Germinal center (tissue), 1 donor: Measurements from ENCODE around the gene EI24.

ENCODE experiments used
- DNase-seq: peaks from one replicate; pipeline ENCODE4 v3.0.0; 2012; ENCODE audit warnings: mixed read lengths, low spot score

EI24 gene

DNA sequence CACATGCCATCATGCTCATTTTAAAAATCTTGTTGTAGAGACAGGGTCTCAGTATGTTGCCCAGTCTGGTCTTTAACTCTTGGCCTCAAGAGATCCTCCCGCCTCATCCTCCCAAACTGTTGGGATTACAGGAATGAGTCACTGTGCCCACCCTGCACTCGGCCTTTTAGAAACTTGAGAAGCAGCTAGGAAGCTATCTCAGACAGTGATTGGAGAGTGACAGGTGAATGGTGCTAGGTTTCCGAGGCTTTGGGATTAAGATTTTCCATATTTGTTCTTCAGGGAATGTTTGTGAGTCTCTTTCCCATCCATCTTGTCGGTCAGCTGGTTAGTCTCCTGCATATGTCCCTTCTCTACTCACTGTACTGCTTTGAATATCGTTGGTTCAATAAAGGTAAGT is 10.5 kb downstream of the EI24 start:
- no peak for DNase-seq

DNA sequence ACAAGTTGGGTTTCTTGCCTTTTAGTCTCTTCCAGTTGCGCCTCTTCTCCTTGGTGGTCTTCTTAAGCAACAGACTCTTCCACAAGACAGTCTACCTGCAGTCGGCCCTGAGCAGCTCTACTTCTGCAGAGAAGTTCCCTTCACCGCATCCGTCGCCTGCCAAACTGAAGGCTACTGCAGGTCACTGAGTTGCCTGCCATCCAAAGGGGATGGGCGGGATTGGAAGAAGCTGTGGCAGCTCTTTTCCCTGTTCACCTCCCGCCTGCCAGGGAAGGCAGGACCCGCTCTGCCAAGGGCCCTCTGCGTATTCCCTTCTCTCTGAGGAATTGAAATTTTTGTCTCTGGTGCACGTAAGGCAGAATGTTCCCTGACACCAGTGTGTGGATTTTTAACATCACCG is 14.2 kb downstream of the EI24 start:
- DNase-seq = no peak

DNA sequence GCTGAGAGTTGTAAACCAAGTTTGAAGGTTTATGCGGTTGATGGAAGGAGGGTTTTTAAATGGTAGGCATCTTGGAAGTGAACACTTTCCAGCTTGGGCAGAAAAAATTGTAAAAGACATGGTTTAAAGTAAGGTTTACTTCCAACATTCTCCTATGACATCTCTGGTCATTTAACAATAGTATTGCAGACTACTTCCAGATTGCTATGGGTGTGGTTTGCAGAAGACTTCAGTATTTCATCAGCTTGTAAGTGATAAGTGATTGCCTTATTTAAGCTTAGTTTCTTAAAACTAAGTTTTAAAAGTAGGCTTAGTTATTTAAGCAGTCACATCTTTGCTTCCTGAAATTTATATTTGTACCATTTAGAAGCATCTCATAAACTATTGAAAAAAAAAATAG is 16.2 kb downstream of the EI24 start:
- DNase-seq = no peak

DNA sequence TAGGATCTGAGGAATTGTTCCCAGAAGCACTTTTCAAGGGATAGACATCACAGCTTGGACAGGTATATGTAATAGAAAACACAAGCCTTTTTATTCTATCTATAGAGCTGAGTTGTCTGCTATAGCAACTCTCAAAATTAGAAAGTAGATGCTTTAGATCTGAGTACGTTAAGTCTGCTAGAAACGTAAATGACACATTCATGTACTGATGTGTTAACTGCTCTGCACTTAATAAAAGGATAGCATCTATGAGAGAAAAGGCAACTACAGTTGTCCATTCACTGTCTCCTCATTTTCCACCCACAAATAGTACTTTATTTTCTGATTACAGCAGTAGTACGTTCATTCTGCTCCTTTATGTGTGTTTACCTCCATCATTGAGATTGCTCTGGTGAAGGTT is 17.3 kb downstream of the EI24 start:
- DNase-seq = no peak

DNA sequence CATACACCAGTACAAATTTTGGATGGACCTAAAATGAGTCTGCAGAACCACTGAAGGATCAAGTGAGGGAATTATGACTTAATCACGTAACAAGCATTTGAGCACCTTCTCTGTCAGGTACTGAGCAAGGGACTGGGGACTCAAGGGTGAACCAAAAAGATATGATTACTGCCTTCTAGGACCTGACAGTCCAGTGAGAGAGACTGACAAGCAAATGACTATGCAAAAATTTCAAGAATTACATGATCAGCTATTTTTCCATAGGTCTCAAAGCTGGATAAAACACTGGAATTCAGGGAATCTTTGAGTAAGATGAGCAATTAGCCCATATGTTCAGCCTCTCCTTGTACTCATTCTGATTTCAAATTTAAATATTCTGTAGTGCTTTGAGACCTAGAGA is 18.2 kb downstream of the EI24 start:
- DNase-seq = no peak

DNA sequence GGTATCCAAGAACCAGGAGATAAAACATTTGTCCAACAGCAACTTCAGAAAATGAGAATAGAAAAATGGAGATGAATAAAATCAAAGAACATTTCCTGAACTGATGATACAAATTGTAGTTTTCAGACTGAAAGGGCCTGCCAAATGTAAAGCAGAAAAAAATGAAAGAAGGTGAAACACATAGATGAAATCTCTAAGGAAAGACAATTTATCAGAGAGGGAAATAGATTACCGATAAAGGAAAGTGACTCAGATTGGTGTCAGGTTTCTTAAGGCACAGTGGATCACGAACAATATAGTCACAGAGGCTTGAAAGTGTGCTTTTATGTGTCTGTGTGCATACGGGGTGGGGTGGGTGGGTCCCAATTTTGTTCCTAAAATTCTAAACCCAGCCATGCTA is 19.2 kb downstream of the EI24 start:
- no peak for DNase-seq

DNA sequence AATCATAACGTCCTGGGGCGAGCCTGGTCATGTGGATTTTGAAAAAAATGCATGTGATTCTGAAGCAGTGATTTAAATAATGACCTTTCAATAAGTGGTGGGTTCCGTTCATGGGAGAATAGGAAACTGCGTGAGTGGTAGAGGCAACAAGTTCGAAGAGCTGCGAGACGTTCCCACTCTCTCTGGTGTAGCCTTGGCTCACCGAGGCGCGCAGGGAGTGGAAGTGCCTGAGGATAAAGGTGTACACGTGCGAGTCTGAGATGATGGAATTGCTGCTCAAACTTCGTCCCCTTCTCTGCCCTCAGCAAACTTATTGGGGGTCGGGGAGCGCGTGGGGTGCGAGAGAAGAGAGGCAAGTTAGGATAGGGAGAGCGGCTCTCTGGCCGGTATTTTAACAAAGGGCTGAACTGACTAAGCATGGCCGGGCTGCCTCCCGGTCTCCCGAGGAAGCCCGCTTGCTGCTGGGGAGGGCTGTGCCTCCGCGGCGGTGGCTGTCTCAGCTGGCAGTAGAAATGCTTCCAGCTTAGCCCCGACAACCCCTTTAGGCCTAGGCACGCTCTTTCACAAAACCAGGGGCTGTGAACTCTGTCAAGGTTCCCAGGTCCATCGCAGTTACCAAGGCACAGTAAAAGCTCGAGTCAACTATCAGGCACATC is 22.5 kb downstream of the EI24 start:
- peak; percentile 34 for DNase-seq

DNA sequence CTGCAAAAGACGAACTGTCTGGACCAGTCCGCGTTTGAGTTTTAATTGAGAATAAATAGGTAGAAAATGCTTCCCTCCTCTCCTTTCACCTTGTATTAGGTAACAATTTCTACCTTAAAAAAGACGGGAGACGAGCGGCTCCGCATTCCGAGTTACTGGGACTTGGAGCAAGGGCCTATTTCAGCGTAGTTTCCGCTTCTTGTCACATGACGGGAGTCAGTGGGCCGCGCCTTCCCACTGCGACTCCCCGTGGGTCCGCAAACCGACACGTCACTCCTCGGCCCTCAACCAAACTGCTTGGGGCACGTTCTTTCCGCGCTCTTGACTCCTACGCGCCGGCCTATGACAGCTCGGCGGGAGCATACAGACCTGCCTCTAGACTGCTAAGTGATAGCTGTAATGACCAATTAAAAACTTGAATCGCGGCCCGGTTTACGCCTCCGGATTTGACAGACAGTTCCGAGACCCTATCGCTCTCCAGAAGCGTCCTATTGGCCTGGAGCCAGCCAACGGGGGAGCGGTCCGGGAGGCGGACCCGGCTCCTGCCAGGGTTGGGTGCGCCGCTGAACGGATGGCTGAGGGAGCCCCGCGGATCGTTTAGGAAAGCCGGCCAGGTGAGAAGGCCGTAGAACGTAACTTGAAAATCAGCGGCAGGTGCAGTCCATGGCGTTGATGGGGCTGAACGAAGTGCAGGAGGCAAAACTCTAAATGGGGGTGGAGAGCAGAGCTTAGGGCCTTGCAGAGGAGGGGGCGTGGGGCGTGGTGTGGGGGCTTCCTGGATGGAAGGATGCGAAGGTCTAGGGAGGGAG is 23.2 kb downstream of the EI24 start, which contains the start of gene STT3A:
Gene STT3A (plus strand): TSS at position 548 of the 809 bp plus-strand sequence. CDS start 3,064 bp downstream, outside the sequence.
- peak; percentile 98 for DNase-seq

DNA sequence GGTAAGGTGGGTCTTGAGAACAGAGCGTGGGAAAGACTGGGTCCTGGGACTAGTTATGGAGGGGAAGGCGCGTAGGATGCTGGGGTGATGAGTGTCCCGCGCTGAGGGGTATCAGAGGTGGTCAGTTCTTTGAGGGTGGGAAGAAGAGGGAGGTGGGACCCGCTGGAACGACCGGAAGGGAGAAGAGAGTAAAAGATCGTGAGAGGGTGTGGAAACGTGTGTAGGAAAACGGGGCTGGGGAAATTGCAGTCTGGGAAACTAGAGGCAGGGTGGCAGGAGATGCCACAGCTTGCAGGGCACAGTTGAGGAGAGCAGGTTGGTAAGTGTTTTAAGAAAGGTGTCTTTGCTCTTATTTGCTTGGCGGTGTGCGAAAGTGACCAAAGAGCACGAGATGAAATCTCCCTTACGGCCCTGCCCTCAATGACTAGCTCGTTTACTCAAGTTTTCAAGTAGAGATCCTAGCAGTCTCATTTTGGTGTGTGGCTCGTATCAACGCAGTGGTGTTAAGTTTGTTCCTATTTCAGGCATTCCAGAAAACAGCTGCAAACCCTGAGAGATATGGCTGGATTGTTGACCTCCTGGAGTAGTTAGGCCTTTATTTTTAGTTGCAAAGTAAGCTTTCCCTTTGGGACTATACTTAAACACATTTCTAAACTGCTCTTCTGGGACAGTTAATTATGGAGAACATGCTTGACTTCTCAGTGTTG is 24.0 kb downstream of the EI24 start:
- peak; percentile 8 for DNase-seq

DNA sequence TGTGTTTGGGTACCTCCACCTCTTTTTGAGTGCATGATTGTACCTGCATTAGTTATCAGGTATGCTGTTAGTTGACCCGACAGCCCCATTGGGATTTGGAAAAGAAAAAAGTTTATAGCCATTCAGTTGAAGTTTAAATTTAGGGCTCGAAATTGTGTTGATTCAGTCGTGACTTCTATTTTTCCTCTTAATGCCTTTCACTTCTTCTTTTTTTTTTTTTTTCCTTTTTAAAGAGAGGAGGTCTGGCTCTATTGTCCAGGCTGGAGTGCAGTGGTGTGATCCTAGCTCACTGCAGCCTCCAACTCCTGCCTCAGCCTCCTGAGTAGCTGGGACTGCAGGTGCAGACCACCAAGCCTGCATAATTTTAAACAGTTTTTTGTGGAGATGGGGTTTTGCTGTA is 25.7 kb downstream of the EI24 start:
- DNase-seq = no peak

DNA sequence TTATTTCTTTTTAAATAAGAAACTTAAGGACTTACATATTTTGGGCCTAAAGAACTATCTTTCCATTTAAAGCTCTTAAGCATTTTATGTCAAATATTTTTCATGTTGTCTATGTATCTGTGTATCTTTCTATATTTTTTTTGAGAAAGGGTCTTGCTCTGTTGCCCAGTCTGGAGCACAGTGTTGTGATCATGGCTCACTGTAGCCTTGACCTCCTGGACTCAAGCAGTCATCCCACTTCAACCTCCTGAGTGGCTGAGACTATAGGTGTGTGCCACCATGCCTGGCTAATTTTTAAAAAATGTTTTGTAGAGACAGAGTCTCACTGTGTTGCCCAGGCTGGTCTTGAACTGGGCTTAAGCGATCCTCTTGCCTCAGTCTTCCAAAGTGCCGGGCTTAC is 31.4 kb downstream of the EI24 start:
- no peak for DNase-seq

DNA sequence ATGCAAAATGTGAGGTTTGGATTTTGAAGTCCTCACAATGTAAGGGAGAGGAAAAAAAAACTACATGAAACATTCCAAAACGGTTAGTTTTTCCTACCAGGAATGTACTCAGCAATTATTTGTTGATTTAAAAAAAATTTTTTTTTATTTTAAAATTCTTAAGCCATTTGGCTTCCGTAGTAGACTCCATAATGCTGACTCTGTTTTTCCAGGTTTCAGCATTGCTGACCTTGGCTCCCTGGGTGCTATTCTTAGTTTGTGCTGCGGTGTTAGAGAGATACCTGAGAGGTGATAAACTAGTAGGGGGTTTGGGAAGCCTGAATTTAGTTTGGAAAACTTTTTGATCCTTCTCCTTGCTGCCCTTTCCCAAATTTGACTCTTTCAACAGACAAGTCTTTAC is 33.9 kb downstream of the EI24 start:
- no peak for DNase-seq

DNA sequence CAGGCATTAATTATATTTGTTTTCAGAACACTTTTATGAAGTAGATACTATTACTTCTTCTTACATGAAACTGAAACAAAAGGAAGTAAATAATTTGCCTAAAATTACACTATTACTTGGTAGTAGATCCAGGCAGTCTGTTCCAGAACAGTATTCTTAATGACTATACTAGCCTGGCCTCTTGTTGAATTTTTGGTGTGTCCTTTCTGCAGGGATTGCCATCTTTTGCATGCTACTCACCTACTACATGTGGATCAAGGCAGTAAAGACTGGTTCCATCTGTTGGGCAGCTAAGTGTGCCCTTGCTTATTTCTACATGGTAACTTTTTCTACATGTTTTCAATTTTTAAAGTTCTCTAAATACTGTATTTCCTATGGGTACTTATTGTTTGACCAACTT is 36.1 kb downstream of the EI24 start:
- DNase-seq = no peak

DNA sequence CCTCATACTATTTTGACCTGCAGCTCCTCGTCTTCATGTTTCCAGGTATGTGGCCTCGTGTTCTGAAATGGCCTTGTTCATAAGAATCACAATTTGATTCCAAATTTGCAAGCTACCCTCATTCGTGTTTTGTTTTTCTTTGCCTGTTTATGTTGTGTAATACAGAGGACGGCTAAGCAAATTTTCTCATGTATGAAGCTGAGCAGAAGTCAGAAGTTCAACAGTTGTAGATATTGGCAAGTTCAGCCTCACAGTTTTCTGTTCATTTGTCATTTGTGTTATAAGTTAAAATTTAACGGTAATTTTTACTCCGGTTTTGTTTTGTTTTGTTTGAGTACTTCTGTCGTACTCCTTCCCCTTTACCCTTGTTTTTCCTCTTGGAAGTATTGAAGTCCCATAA is 40.3 kb downstream of the EI24 start:
- no peak for DNase-seq

DNA sequence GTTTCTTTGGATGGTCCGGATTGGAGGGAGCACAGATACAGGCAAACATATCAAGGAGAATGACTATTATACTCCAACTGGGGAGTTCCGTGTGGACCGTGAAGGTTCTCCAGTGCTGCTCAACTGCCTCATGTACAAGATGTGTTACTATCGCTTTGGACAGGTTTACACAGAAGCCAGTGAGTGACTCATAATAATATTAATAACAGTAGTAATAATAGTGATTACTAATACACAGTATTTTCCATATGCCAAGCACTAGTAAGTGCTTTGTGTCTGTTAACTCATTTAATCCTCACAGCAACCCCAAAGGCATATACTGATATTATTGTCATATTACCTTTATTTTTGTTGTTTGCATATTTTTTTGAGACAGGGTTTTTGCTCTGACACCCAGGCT is 49.1 kb downstream of the EI24 start:
- DNase-seq = no peak

DNA sequence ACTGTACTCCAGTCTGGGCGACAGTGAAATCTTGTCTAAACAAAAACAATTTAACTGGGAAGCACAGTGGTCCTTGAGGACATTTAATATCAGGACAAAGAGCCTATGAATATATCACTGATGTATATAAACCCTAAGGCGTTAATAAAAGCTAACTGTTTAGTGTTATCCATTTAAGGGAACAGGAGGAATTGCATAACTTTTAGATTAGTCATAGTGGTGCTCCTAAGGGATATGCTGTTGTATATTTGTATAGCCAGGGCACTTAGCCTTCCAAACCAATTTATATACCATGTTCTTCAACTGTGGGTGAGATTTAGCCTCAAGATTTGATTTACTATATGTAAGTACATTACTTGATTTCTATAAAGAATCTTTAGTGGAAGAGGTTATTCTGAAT is 52.7 kb downstream of the EI24 start:
- no peak for DNase-seq

DNA sequence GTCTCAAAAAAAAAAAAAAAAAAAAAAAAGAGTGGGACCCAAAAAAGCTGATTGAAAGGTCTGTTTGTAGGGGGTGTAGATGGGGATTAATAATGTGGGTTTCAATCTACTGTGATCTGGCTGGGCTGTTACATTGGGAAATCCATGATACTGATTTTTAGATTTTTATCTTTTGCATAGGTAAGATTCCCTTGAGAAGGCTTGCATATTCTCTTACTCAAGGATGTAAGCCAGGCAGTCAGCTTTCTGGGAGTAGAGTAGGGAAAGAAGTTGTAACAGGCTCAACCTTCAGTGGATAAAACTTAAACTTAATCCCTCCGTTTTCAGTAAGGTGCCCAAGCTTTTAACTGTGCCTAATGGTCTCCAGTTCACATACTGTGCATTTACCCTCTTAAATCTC is 53.8 kb downstream of the EI24 start:
- no peak for DNase-seq

DNA sequence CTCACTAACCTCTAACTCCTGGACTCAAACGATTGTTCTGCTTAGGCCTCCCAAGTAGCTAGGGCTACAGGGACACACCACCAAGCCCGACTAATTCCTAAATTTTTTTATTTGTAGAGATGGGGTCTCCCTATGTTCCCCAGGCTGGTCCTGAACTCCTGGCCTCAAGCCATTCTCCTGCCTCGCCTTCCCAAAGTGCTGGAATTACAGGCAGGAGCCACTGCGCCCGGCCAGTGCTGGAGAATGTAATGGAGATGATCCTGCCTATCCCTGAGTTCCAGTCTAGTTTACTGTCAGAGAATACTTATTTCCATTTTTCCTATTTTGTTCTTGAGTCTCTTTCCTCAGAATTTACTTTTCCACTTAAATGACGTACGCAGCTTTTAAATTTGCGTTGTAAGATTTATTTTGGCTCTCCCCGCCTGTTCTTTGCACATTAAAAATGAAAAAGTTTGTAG is 55.5 kb downstream of the EI24 start, which contains the start of gene CHEK1:
Gene CHEK1 (plus strand): TSS at position 408 of the 458 bp plus-strand sequence. CDS start 1,606 bp downstream, outside the sequence.
- DNase-seq = no peak

DNA sequence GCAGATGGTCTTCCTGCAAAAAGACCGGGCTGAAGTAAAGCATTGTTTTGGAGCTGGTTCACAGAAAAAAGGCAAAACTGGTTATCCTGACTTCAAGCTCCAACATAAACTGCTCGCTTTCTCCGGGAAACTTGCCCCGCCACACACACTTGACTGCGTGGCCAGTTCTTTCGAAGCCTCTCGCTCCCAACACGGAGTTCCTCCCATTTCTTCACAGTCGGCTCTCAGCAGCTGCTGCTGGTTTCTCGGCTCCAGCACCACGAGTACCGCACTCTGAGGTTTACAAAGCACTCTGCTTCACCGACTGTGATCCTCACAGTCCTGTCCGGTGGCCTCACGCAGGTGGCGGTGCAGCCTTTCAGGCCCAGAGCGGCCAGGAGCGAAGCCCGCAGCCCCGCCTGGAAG is 56.0 kb downstream of the EI24 start:
- no peak for DNase-seq

DNA sequence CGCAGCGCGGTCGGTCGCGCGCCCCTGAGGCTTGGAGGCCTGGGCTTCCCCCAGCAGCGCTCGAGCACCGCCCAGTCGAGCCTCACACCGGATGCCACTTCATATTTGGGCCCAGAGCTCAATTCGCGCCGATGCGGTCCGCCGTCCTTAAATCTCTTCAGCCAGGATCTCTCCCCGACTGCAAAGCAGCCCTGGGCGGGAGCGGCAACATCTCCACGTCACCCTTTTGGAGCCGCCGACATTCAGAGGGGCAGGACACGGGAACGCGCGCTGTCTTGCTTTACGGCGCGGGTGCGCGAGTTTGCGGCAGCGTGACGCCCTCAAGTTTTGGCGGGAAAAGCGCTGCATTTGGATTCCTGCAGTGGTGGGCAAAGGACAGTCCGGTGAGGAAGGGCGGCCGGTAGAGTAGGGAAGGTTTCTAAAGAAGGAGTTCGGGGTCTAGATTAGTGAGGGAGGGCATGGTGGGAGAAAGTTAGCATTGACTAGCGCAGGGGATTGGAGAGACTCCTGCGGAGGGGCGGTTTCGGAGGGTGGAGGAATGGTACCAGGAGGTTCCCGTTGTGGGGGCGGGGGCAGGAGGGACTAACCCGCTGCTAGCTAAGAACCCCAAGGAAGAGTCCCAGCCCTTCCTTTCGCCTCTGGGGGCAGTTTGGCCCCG is 56.5 kb downstream of the EI24 start:
- DNase-seq = peak; percentile 79

DNA sequence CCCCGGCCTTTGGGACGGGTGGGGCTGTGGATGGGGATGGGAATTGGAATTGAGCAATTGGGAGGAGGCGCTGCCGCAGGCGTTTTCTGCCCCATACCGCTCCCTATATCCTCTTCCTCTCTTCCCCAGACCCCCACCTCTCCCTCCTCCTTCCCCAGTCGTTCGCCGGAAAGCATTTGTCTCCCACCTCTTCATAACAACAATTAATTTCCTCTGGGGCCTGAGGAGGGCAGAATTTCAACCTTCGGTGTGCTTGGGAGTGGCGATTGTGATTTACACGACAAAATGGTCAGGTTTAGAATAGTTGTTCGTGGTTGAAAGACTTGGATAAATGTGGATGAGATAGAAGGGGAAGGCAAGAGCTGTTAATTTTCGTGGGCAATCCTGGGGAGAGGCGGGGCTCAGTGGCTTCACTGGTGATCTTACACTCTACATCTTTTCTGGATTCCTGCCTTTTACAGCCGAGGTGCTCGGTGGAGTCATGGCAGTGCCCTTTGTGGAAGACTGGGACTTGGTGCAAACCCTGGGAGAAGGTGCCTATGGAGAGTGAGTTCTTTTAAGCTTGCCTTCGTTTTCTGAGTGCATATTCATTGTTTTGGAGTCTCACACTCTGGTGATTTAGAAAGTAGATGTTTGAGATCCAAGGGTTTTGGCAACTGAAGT is 57.1 kb downstream of the EI24 start:
- DNase-seq = peak; percentile 39
